ENCODE results near the gene C13orf46.

DNA sequence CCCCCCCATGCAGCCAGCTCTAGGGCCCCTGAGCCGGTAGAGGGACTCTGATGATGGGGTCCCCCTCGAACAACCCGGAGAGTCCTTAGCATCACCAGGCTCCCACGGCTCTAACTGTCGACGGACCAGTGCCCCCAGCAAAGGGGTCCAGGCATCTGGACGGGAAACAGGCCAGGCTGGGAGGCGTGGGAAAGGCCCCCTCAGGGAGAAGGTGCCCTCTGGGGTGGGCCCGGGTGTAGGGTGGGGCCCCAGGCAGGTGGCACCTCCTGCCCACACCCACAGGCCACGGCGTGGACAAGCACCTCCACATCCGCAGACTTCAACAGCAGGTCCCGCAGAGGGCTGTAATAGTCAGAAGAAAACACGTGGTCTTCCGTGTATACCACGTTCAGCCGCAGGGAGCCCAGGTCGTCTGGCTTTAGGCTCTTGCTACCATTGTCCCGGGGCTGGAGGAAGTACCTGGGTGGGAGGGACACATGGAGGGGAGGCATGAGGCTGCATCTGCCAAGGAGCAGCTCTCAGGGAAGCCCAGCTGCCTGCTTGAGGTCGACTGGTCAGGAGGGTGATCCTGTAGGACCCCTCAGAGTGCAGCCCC is 44.7 kb upstream of the C13orf46 start:
- TF ChIP-seq, protein P1, sequence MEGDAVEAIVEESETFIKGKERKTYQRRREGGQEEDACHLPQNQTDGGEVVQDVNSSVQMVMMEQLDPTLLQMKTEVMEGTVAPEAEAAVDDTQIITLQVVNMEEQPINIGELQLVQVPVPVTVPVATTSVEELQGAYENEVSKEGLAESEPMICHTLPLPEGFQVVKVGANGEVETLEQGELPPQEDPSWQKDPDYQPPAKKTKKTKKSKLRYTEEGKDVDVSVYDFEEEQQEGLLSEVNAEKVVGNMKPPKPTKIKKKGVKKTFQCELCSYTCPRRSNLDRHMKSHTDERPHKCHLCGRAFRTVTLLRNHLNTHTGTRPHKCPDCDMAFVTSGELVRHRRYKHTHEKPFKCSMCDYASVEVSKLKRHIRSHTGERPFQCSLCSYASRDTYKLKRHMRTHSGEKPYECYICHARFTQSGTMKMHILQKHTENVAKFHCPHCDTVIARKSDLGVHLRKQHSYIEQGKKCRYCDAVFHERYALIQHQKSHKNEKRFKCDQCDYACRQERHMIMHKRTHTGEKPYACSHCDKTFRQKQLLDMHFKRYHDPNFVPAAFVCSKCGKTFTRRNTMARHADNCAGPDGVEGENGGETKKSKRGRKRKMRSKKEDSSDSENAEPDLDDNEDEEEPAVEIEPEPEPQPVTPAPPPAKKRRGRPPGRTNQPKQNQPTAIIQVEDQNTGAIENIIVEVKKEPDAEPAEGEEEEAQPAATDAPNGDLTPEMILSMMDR (IDR thresholded peaks at IDR 0.05), result no peak
- no peak for TF ChIP-seq ZFX (IDR thresholded peaks at IDR 0.05; ENCODE audit: borderline replicate concordance)

All from 22Rv1 (cell line).